K562 (cell line): ENCODE data around the gene KLK7. TPM values are rescaled to one million over a fixed set of nuclear protein-coding genes. Genes with fewer than 3 reads are reported as not detected.

Experiments
- ATAC-seq: fragments of 200-7000 bp; cut with Tn5 transposase; 3 replicates; pipeline ENCODE4 v1.9.1; 2020; ENCODE audit warnings: moderate library complexity
- BruUV-seq: library from RNA; stranded (reverse); fragments of 400-500 nt; replicated peaks from 2 replicates; lab custom pipeline; 2021; lab: Mats Ljungman, UMichigan
- CTCF ChIA-PET: fragments of 300-600 bp; formaldehyde crosslinking; extraction: SDS; loops from one replicate; lab custom pipeline; 2021; ENCODE audit warnings: low intra/inter-chr PET ratio; lab: Yijun Ruan, JAX
- POLR2A ChIA-PET: fragments of 300-600, 350-650 bp; sonication (Branson Sonifier 250); formaldehyde crosslinking; extraction: SDS; loops from one replicate; lab custom pipeline; 2021; ENCODE audit warnings: antibody characterized with exemption, inconsistent platforms; lab: Yijun Ruan, JAX
- DNase-seq, 4 experiments: peaks; one replicate each; pipeline versions ENCODE4 v3.0.0 to v3.0.0-alpha.2; 2011 to 2018; ENCODE audit warnings: low spot score in 3 of 4, mixed read lengths in 3 of 4; ENCODE audit errors: extremely low read depth in 1 of 4
- FAIRE-seq: peaks from 2 replicates; lab custom pipeline; 2011; peaks lifted over from hg19 to GRCh38; lab: Jason Lieb, UNC
- H2AFZ ChIP-seq: 2 replicates; pipeline ENCODE4 v1.6.0; 2011; ENCODE audit warnings: low read depth, low read length, control low read depth, inconsistent platforms
- H3K27ac ChIP-seq: fragments of 200-600 bp; 3 replicates; pipeline ENCODE4 v1.8.0; 2011; ENCODE audit warnings: low read depth, mild to moderate bottlenecking, control low read depth, inconsistent platforms, low read length, moderate library complexity, mixed read lengths; ENCODE audit errors: extremely low read depth
- H3K27me3 ChIP-seq, 2 experiments: fragments of 300-600 bp in 1 of 2; 2 replicates in 1 of 2; 3 replicates in 1 of 2; pipeline versions ENCODE4 v1.6.0 to v1.8.0; 2011; ENCODE audit warnings: inconsistent platforms in 2 of 2, low read length in 2 of 2, mild to moderate bottlenecking in 1 of 2, mixed read lengths in 1 of 2, moderate library complexity in 1 of 2; ENCODE audit not compliant: control insufficient read depth in 2 of 2, insufficient read depth in 2 of 2
- H3K36me3 ChIP-seq: fragments of 300-600 bp; 3 replicates; pipeline ENCODE4 v1.8.0; 2011; ENCODE audit warnings: mild to moderate bottlenecking, low read length, inconsistent platforms; ENCODE audit not compliant: control insufficient read depth, insufficient read depth
- H3K4me1 ChIP-seq, 2 experiments: fragments of 200-600 bp in 1 of 2; replicated peaks in 1 of 2; 2 replicates in 1 of 2; 3 replicates in 1 of 2; pipeline versions ENCODE4 v1.5.1 to v1.8.0; 2011; ENCODE audit warnings: inconsistent platforms in 2 of 2, low read length in 2 of 2, mild to moderate bottlenecking in 1 of 2, mixed read lengths in 1 of 2, moderate library complexity in 1 of 2; ENCODE audit not compliant: control insufficient read depth in 2 of 2, insufficient read depth in 2 of 2
- H3K4me2 ChIP-seq: 2 replicates; pipeline ENCODE4 v1.6.1; 2011; ENCODE audit warnings: low read length, control low read depth, inconsistent platforms, mixed read lengths; ENCODE audit not compliant: insufficient read depth
- H3K4me3 ChIP-seq: fragments of 200-600 bp; sonication (generic), shearing (Covaris generic); 2 replicates; pipeline ENCODE4 v1.5.1; 2016; ENCODE audit warnings: control low read depth, inconsistent platforms
- H3K79me2 ChIP-seq: fragments of 200-600 bp; 3 replicates; pipeline ENCODE4 v1.8.0; 2011; ENCODE audit warnings: low read length, inconsistent platforms; ENCODE audit not compliant: control insufficient read depth, insufficient read depth
- H3K9ac ChIP-seq, 2 experiments: 2 replicates each; pipeline versions ENCODE4 v1.6.0 to v1.6.1; 2011; ENCODE audit warnings: low read depth in 2 of 2, low read length in 2 of 2, control low read depth in 1 of 2, inconsistent platforms in 1 of 2, mild to moderate bottlenecking in 1 of 2, mixed read lengths in 1 of 2; ENCODE audit not compliant: insufficient read depth in 1 of 2
- H3K9me1 ChIP-seq: one replicate; pipeline ENCODE4 v1.6.0; 2011; ENCODE audit warnings: inconsistent platforms, mild to moderate bottlenecking, low read length, moderate library complexity; ENCODE audit not compliant: control insufficient read depth, insufficient read depth
- H3K9me3 ChIP-seq: replicated peaks from 2 replicates; pipeline ENCODE4 v1.5.1; 2011; ENCODE audit warnings: low read depth, low read length, inconsistent platforms; ENCODE audit not compliant: control insufficient read depth, insufficient read depth
- H4K20me1 ChIP-seq: replicated peaks from 2 replicates; pipeline ENCODE4 v1.6.1; 2011; ENCODE audit warnings: low read length, inconsistent platforms, mixed read lengths; ENCODE audit not compliant: control insufficient read depth, insufficient read depth
- BDP1 ChIP-seq: IDR thresholded peaks from 3 replicates; pipeline ENCODE4 v1.6.1; 2011; ENCODE audit not compliant: insufficient read length, insufficient read depth
- CHD1 ChIP-seq: fragments of 200-600 bp; sonication (generic); IDR thresholded peaks from one replicate; pipeline ENCODE4 v1.6.1; 2012; ENCODE audit warnings: mild to moderate bottlenecking, moderate library complexity, low read length, inconsistent platforms
- HDAC1 ChIP-seq, 2 experiments: fragments of 450-650 bp; IDR thresholded peaks; 2 replicates each; pipeline ENCODE4 v1.6.1; 2016 to 2017; ENCODE audit warnings: inconsistent platforms in 1 of 2, mild to moderate bottlenecking in 1 of 2, moderate library complexity in 1 of 2
- KDM1A ChIP-seq, 2 experiments: fragments of 450-650 bp; IDR thresholded peaks; 2 replicates each; pipeline ENCODE4 v1.6.1; 2016; ENCODE audit warnings: mild to moderate bottlenecking in 2 of 2
- KLF1 ChIP-seq: fragments of 450-650 bp; IDR thresholded peaks from 2 replicates; pipeline ENCODE4 v1.6.1; 2016; ENCODE audit warnings: missing genetic modification characterization, missing compliant biosample characterization
- MAFF ChIP-seq: IDR thresholded peaks from 2 replicates; pipeline ENCODE4 v1.6.1; 2012; ENCODE audit warnings: low read length, improper control_type of control experiment
- NR2C1 ChIP-seq, 2 experiments: fragments of 450-650 bp; IDR thresholded peaks; 2 replicates each; pipeline ENCODE4 v1.6.1; 2017; ENCODE audit warnings: mild to moderate bottlenecking in 2 of 2, antibody characterized with exemption in 1 of 2, inconsistent platforms in 1 of 2, missing compliant biosample characterization in 1 of 2, missing genetic modification characterization in 1 of 2
- NR2C2 ChIP-seq, 2 experiments: fragments of 200-800 bp in 1 of 2; sonication (Bioruptor generic) in 1 of 2; sonication (generic) in 1 of 2; formaldehyde crosslinking in 1 of 2; IDR thresholded peaks; 2 replicates each; pipeline versions ENCODE4 v1.6.1 to v1.8.0; 2016 to 2022; ENCODE audit warnings: mild to moderate bottlenecking in 1 of 2, missing compliant biosample characterization in 1 of 2, missing genetic modification characterization in 1 of 2, missing genetic modification reagents in 1 of 2
- PPARD ChIP-seq: fragments of 250-450 bp; sonication (Bioruptor Pico); IDR thresholded peaks from 2 replicates; pipeline ENCODE4 v1.8.0; 2022; ENCODE audit warnings: inconsistent platforms, mild to moderate bottlenecking, moderate library complexity
- SMAD3 ChIP-seq: fragments of 450-650 bp; formaldehyde crosslinking; conservative IDR thresholded peaks from 2 replicates; pipeline ENCODE4 v1.4.0; 2020; ENCODE audit warnings: mild to moderate bottlenecking
- ZNF586 ChIP-seq: fragments of 450-650 bp; formaldehyde crosslinking; conservative IDR thresholded peaks from 2 replicates; pipeline ENCODE4 v1.4.0; 2020; ENCODE audit warnings: mild to moderate bottlenecking, moderate library complexity
- whole genome bisulfite sequencing: fragments of 100-300 bp; shearing (Covaris generic); methylation state at CpG from one replicate; pipeline ENCODE4 v1.1.6; 2016; ENCODE audit warnings: low coverage, mixed read lengths; ENCODE audit not compliant: insufficient coverage; ENCODE audit errors: missing lambda C conversion rate; 5-methylcytosine and 5-hydroxymethylcytosine counted together
- in situ Hi-C: fragments of 300-500 bp; cut with MboI; formaldehyde crosslinking; loops from 4 replicates; pipeline ENCODE4 v1.15.0; 2018; ENCODE audit warnings: inconsistent platforms, mixed read lengths
- intact Hi-C: fragments of 100-400 bp; cut with micrococcal nuclease; formaldehyde crosslinking; loops from 2 replicates; pipeline ENCODE4 v1.14.2; 2022
- polyA plus RNA-seq, 8 experiments: library from polyadenylated mRNA; depleted of rRNA in 4 of 8; stranded (reverse) in 5 of 8; unstranded in 3 of 8; fragments of >200 nt; fragmentation: Nextera tagmentation in 2 of 8; fragmentation: Illumina TruSeq in 1 of 8; extraction: Ambion mirVana in 2 of 8; extraction: Trizol in 1 of 8; gene quantifications; 2 replicates each; pipeline versions ENCODE4 v1.2.1 to v1.2.3, GENCODE V29; 2011 to 2014; ENCODE audit warnings: inconsistent platforms in 1 of 8, missing spikeins in 1 of 8
- total RNA-seq, 7 experiments: library from RNA; depleted of rRNA in 6 of 7; stranded (reverse); fragments of >200 nt in 6 of 7; fragmentation: Illumina TruSeq in 2 of 7; extraction: Trizol in 2 of 7; gene quantifications; 2 replicates each; pipeline versions ENCODE4 v1.2.1 to v1.2.3, GENCODE V29; 2011 to 2021; ENCODE audit warnings: low replicate concordance in 1 of 7

Gene KLK7
- total and polyA plus RNA-seq, 9 of the 15 experiments (the other 6 are each of a cell fraction or from before 2014, with no cell fraction given) = 0.03 TPM; not detected in 8

DNA sequence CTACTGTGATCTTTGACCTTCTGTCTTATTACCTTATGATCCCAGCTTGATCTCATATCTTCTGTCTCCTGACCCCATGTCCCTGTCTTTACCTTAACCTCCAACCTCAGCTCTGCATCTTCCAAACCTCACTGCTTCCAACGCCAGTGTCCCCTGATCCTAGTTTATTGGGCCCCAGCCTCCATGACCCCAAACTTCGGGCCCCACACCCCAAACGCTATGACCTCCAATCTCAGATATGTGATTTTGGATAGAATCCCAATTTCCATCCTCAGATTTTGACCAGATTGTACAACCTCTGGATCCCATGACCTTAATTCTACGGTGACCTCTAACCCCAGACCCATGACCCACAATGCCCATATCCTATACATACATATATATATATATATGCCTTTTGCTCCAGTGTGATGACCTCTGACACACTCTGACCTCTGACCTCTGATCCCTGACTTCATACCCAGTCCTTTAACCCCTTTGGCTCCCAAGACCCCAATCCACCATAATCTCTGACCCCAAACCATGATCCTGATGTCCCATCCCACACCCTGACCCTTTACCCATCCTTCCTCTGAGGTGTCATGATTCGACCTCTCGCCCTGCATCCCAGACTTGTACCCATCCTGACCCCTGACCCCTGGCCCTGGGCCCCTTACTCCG is 47.6 kb upstream of the KLK7 start:
- H3K27ac ChIP-seq = no peak overlapping the region
- H3K79me2 ChIP-seq = no peaks in the 10 kb centered on the region
- intact Hi-C loops (no loop called here), in situ Hi-C loops (no loop called here)
- DNase-seq (no peak), ATAC-seq (no peak), FAIRE-seq (no peak)
- H3K27me3 ChIP-seq = peaks cover 12 to 51% of the 10 kb centered on the region in 2 experiments
- TF ChIP-seq NR2C2 (CRISPR knock-in tag; IDR thresholded peaks at IDR 0.05) (peak; percentile 60; the same call in 1 of the 2 replicates), NR2C2 (tag; IDR thresholded peaks at IDR 0.05) (peak; percentile 64), KDM1A (IDR thresholded peaks at IDR 0.05) (peak; percentile 64 to 69; a peak in 3 of 4 replicates), HDAC1 (IDR thresholded peaks at IDR 0.05) (no peak), ZNF586 (CRISPR knock-in tag) (no peak), NR2C1 (IDR thresholded peaks at IDR 0.05) (peak; percentile 88), NR2C1 (tag; IDR thresholded peaks at IDR 0.05) (peak; percentile 77), MAFF (no peak), CHD1 (no peak), PPARD (CRISPR knock-in tag) (no peak), KLF1 (no peak), SMAD3 (no peak), BDP1 (no peak)
- H2AFZ ChIP-seq = no peak overlapping the region
- no peak overlapping the region for H3K9ac ChIP-seq
- peaks cover 0 to 9% of the 10 kb centered on the region in 2 experiments; a peak in 2 of 5 replicates for H3K4me1 ChIP-seq
- H3K4me3 ChIP-seq = no peak overlapping the region
- no peak overlapping the region for H3K4me2 ChIP-seq
- ChIA-PET POLR2A (no interaction called here), CTCF (no interaction called here)
- H4K20me1 ChIP-seq = no peaks in the 10 kb centered on the region
- peaks cover 2% of the 10 kb centered on the region for H3K9me1 ChIP-seq
- WGBS = 17% methylated on average over 7 of the region's 7 CpGs
- H3K9me3 ChIP-seq = no peaks in the 10 kb centered on the region
- BruUV-seq = no TSS peak
- no peaks in the 10 kb centered on the region for H3K36me3 ChIP-seq
